ENCODE measurements around the gene PSME2. TPM values are rescaled to one million over a fixed set of nuclear protein-coding genes. Genes with fewer than 3 reads are reported as not detected.
A peak's percentile ranks its signal among the peaks of the same experiment; 100 is the strongest.

Gene PSME2
- total and polyA plus RNA-seq, 2 of the 13 experiments (the other 11 are each of a cell fraction or from before 2014, with no cell fraction given): 332 to 716 TPM

GRCh38 chr14:24129410-24129998 lies 16.9 kb downstream of the PSME2 start (continued):
- TF ChIP-seq RBFOX2 (IDR thresholded peaks at IDR 0.05; ENCODE audit: low read depth, low read length): no peak
- no peak for TF ChIP-seq KLF12 (CRISPR knock-in tag; IDR thresholded peaks at IDR 0.05; ENCODE audit: borderline replicate concordance)
- no peak for TF ChIP-seq ZNF7 (CRISPR knock-in tag; IDR thresholded peaks at IDR 0.05)
- no peak for TF ChIP-seq ZNF639 (CRISPR knock-in tag; conservative IDR thresholded peaks at IDR 0.05)
- TF ChIP-seq GABPB1 (CRISPR knock-in tag; IDR thresholded peaks at IDR 0.05): no peak
- TF ChIP-seq DRAP1 (CRISPR knock-in tag; IDR thresholded peaks at IDR 0.05): no peak
- TF ChIP-seq ZNF792 (CRISPR knock-in tag; IDR thresholded peaks at IDR 0.05): no peak
- TF ChIP-seq ZFP62 (CRISPR knock-in tag; IDR thresholded peaks at IDR 0.05): no peak
- TF ChIP-seq ZNF501 (CRISPR knock-in tag; IDR thresholded peaks at IDR 0.05): peak; percentile 51
- TF ChIP-seq ETV6 (CRISPR knock-in tag; conservative IDR thresholded peaks at IDR 0.05): no peak
- TF ChIP-seq ZNF816 (CRISPR knock-in tag; IDR thresholded peaks at IDR 0.05; ENCODE audit: borderline replicate concordance): no peak
- TF ChIP-seq CREM (IDR thresholded peaks at IDR 0.05): no peak
- TF ChIP-seq CREM (CRISPR knock-in tag; IDR thresholded peaks at IDR 0.05): no peak
- no peak for TF ChIP-seq EED (CRISPR knock-in tag; IDR thresholded peaks at IDR 0.05)
- TF ChIP-seq ZNF333 (CRISPR knock-in tag; IDR thresholded peaks at IDR 0.05; ENCODE audit: borderline replicate concordance): no peak
- TF ChIP-seq ZBTB10 (CRISPR knock-in tag; IDR thresholded peaks at IDR 0.05; ENCODE audit: borderline replicate concordance): no peak
- no peak for TF ChIP-seq KDM4B (CRISPR knock-in tag; IDR thresholded peaks at IDR 0.05)
- TF ChIP-seq RBM39 (IDR thresholded peaks at IDR 0.05; ENCODE audit: low read depth, low read length, poor library complexity, severe bottlenecking): no peak
- TF ChIP-seq MAZ (IDR thresholded peaks at IDR 0.05; ENCODE audit: borderline replicate concordance, low read depth, low read length): no peak
- TF ChIP-seq MAZ (CRISPR knock-in tag; IDR thresholded peaks at IDR 0.05; ENCODE audit: low read depth): no peak
- TF ChIP-seq SKIL (CRISPR knock-in tag; IDR thresholded peaks at IDR 0.05; ENCODE audit: borderline replicate concordance): no peak
- TF ChIP-seq YY1 (IDR thresholded peaks at IDR 0.05; ENCODE audit: insufficient read depth, insufficient replicate concordance, low read depth, low read length): no peak
- TF ChIP-seq ZNF530 (CRISPR knock-in tag; IDR thresholded peaks at IDR 0.05; ENCODE audit: low read depth): no peak
- TF ChIP-seq CAMTA2 (CRISPR knock-in tag; IDR thresholded peaks at IDR 0.05; ENCODE audit: borderline replicate concordance): no peak
